ENCODE data around the gene MMP24.
"Not testable (repeated sequence)": the region's sequence is repeated elsewhere in the genome, so short reads cannot be mapped to it uniquely, and the experiment has no call there.

The MMP24 gene

DNA sequence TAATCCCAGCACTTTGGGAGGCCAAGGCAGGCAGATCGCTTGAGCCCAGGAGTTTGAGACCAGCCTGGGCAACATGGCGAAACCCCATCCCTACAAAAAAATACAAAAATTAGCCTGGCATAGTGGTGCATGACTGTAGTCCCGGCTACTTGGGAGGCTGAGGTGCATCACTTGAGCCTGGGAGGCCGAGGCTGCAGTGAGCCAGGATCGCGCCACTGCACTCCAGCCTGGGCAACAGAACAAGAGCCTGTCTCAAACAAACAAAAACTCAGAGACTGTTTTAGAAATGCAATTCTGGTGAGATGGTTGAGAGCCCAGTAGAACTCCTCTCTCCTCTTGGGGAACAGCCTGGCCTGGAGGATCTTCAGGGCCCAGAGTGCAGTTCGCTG is 89.1 kb downstream of the MMP24 start:
- not testable (repeated sequence) for DNase-seq

DNA sequence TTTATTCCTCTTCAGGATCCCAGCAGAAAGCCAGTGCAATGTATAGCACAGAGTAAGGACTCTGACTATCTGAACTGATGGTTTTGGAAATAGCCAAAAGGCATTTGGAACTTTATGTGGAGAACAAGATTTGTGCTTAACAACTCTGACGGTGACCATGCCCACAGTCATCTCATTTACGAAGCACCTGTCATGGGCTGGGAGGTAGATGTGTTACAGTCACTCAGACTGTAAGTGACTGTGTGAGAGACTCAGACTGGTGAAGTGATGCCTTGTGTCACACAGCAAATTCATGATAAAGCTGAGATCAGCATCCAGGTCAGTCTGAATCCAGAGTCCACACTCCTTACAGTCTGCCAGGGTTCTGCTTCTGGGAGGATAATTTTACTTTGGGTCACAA is 89.6 kb downstream of the MMP24 start:
- no peak for DNase-seq

DNA sequence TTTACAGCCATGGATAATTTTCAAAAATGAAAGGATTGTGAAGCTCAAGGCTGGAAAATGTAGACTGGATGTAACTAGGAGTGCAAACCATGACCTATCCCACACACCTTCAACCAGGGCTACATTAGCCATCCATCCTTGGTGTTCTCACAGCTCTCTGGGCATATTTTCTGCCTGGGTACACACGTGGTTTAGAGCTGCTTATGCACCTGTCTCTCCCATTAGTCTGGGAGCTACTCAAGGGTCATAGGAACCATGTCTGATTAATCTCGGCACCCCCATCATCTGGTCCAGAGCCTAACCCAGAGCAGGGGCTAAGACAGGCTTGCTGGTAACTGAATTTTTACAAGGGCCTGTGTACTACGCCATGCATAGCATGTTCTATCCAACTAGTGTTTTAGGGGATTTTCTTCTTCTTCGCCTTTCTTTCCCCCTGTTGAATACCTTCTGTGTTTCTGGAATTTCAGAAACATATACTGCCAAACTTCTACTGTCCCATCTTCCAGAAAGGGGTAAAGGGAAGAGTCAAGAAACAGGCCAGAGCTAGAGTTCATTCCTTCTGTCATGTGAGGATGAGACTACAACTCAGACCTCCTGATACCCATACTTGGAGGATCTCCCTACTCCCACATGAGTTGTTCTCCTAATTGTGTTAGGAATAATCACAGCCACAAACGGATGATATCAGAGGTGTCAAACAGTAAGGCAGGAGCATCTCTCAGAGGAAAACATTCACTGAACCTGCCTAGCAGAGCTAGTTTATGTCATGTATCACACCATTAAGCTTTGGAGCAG is 91.1 kb downstream of the MMP24 start:
- no peak for DNase-seq

DNA sequence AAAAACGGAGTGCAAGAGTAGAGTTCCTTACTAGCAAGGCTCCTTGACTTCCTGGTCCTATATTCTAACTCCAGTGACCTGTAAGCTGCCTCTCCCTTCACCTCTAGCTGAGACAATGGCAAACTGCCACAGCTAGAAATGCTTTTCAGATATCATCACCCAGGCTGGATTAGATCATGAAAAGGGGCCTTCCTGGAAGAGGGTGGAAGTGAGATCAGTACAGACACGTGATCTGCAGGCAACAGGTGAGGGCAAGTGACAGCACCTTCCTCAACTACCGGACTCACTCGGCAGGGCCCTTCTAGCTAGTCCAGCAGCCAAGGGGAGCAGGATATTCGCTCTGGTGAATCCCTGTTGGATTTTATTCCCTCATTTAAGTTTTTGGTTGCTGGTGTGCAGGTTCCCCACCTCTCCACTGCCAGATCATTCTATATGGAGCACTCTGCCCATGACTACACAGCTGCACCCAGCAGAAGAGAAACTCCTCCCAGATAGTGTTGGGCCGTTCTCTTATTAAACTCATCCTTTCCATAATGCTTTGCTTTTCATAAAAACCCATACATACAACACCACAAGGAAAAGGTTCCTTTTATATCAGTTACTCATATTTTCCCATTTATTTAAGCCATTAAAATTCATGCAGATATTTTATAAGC is 92.1 kb downstream of the MMP24 start:
- DNase-seq, result no peak

DNA sequence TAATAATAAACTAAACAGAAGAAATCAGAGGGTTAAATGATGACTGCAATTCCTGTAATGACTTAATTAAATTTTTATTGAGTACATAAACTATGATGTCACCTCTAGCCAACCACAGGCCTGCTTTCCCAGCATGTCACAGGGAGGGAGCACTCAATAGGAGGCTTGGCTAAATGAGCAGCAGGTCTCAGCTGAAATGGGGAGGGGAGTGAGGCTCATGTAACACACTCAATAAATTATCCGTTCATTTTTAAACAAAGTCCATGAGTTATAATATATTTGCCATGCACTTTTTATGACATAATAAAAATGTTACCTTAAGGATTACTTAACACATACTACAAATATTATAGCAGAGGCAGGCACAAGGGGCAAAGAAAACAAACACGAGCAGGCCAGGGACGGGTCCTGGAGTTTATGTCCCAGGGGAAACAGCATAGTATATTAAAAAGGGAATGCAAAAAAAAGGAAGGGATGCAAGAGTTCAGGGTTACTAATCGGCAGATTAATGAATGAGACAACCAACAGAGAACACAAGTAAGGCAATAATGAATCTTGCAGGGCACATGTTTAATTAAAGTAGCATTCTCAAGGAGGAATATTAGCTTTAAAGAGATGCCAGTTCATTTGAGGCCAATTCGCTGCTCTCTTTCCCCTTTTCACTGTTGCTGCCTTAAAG is 92.8 kb downstream of the MMP24 start:
- DNase-seq, result no peak

DNA sequence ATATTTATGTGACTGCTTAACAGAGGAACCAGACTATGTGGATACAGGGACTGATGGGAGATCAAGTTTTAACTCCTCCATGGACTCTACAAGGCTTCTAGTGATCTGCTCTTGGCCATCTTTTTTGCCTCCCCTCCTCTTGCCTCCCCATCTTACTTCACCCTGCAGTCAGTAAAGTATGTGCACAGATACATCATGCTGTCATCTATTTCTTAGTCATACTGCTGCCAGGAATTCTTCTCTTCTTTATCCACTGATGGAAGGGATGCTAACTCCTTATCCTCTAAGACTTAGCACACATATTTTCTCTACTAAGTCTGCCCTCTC is 93.3 kb downstream of the MMP24 start:
- DNase-seq, result no peak

DNA sequence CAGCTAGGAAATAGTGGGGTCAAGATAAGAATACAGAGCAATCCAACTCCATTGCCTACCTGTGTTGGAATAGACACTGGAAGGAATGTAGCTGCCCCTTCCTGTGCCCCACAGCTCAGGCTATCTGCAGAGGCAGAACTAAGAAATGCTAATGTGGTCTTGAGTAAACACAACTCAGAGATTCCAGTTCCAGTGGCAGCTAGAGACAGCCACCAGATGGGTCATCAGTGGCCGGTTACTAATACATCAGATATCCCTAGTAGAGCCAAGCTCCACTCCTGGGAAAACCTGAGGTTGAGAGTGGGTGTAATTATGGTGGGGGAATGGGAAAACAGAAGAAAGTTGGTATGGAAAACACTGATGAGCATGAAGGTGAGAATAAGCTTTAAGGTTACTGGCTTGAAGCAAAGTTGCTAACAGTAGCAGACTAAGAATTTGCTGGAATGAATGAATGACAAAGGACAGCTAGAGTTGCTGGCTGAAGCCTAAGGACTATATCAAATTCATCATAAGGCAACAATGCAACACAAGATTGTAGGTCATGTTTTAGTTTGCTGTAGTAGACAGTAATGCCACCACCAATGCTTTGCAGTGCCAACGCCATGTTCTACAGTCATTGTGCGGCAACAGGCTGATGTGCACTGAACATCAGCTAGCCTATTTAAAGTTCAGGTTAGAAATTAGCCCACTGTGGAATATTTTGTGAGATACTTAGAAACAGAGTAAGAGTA is 94.1 kb downstream of the MMP24 start:
- DNase-seq, result no peak

DNA sequence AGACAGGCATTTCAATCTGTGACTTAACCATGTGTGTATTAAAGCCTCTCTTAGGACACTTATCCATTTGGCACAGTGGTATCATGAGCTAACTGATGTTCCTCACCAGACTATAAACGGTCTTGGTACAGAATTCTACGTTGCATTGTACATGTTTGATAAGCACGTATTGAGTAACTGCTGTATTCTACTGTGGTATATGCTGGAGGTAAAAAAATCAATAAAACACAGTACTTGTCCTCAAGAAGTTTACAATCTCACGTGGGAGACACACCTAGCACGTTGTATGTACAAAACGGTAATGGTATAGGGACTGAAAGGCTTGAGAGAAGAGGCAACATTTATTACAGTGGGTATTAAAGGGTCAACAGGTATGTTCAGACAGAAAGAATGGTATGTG is 98.9 kb downstream of the MMP24 start:
- DNase-seq, result no peak

DNA sequence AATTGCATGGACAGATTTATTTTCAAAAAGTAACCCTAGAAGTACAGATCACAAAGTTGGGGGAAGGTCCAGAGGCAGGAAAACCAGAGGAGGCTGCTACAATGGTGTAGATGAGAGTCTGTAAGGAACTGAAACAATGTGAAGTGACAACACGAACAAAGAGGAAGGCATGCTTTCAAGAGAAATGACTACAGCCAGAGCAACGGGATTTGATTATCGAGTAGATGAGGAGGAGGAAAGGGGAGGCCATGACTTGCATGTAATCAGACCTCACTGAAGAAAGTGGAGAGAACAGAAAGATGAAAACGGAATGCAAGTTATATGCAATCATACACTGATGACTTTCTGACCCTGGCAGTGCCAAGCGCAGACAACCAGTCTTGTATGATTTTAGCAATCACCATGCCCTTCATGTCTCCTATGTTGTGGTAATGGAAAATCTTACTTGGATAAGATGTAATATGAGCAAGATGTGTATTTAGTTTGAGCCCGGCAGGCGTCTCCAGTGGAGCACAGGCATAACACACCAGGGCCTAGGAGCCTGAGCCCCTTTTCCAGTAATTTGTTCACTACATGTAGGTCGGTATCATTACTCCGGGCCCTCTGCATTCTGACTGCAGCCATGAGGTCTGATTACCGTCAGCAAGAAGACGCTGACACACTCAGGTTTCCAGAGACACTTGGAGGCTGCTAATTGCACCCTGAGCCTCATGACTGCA is 99.7 kb downstream of the MMP24 start:
- DNase-seq, result no peak
